ENCODE measurements around the gene BRD8. TPM values are rescaled to one million over a fixed set of nuclear protein-coding genes. Genes with fewer than 3 reads are reported as not detected.

The BRD8 gene
- total and polyA plus RNA-seq, 10 of the 15 experiments (the other 5 are each of a cell fraction or from before 2014, with no cell fraction given): 28.1 to 78.5 (median 44.5) TPM

DNA sequence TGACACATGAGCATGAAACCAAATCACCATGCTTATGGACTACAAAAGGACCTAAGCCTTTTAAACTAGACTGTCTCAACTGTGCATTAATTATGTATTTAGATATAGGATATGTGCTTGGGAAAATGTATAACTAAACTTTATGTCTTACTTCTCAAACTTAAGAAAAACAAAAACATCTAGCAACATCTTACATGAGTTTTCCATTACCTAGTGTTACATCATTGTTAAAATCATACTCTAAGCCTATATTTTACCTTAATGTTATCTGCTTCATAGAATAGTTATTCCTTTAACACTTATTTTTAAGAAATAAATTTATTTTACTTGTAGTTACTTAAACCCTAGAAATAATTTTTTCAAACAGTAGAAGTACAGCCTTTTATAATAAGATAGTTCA is 63.2 kb downstream of the BRD8 start:
- DNase-seq (ENCODE audit: low read depth, low spot score) (no peak), FAIRE-seq (no peak), ATAC-seq (no peak)
- POLR2A ChIA-PET: no interaction called here
- Histone ChIP-seq H3K4me3 (no peak overlapping the region), H3K79me2 (ENCODE audit: control insufficient read depth, insufficient read depth, low read length) (no peaks in the 10 kb centered on the region), H3K9me3 (replicated peaks; ENCODE audit: control insufficient read depth, insufficient read depth, low read length) (no peaks in the 10 kb centered on the region), H4K20me1 (ENCODE audit: control insufficient read depth, insufficient read depth) (no peaks in the 10 kb centered on the region), H3K4me1 (ENCODE audit: control insufficient read depth, insufficient read depth, low read length) (no peaks in the 10 kb centered on the region), H3K27ac (ENCODE audit: control insufficient read depth, insufficient read depth) (no peak overlapping the region), H3K4me2 (ENCODE audit: control insufficient read depth, insufficient read depth) (no peak overlapping the region), H2AFZ (ENCODE audit: control insufficient read depth, low read depth, low read length) (no peak overlapping the region), H3K36me3 (ENCODE audit: control insufficient read depth in 2 of 2, insufficient read depth in 2 of 2, low read length in 1 of 2) (no peaks in the 10 kb centered on the region), H3K9ac (ENCODE audit: control insufficient read depth, insufficient read depth, low read length) (no peak overlapping the region), H3K27me3 (replicated peaks in 1 of 2; ENCODE audit: control insufficient read depth in 2 of 2, insufficient read depth in 2 of 2, low read length in 1 of 2) (no peaks in the 10 kb centered on the region)
- SMC1A ChIA-PET (ENCODE audit: uncharacterized antibody, unreplicated experiment): no interaction called here
- no TSS peak for BruUV-seq (replicated peaks)
- in situ Hi-C loops (cut with MboI): no loop called here
- TF ChIP-seq JUNB (IDR thresholded peaks at IDR 0.05): no peak
- no peak for TF ChIP-seq BHLHE40 (IDR thresholded peaks at IDR 0.05; ENCODE audit: borderline replicate concordance in 1 of 2, low read depth in 2 of 2, low read length in 1 of 2)
- TF ChIP-seq RAD21 (IDR thresholded peaks at IDR 0.05; ENCODE audit: insufficient read depth, low read depth, low read length): no peak
- TF ChIP-seq WRNIP1 (IDR thresholded peaks at IDR 0.05; ENCODE audit: borderline replicate concordance, low read depth, low read length): no peak
- no peak for TF ChIP-seq SP1 (IDR thresholded peaks at IDR 0.05; ENCODE audit: low read depth, low read length)
- no peak for TF ChIP-seq SPI1 (IDR thresholded peaks at IDR 0.05; ENCODE audit: borderline replicate concordance, insufficient read depth, low read depth, low read length)
- no peak for TF ChIP-seq SUZ12 (IDR thresholded peaks at IDR 0.05; ENCODE audit: unreplicated experiment)
- TF ChIP-seq IRF5 (IDR thresholded peaks at IDR 0.05; ENCODE audit: borderline replicate concordance): no peak
- TF ChIP-seq RAD51 (IDR thresholded peaks at IDR 0.05): no peak
- TF ChIP-seq TBL1XR1 (IDR thresholded peaks at IDR 0.05; ENCODE audit: low read depth, low read length): no peak
- no peak for TF ChIP-seq KAT2A (conservative IDR thresholded peaks at IDR 0.05; ENCODE audit: control insufficient read depth, low read depth, low read length)
- TF ChIP-seq BRCA1 (IDR thresholded peaks at IDR 0.05; ENCODE audit: low read depth, low read length): no peak
- TF ChIP-seq ATF7 (IDR thresholded peaks at IDR 0.05; ENCODE audit: low read depth): no peak
- TF ChIP-seq MYB (IDR thresholded peaks at IDR 0.05; ENCODE audit: borderline replicate concordance, low read depth, low read length): no peak
- TF ChIP-seq ZBTB4 (CRISPR knock-in tag; IDR thresholded peaks at IDR 0.05): no peak
- TF ChIP-seq MYC (IDR thresholded peaks at IDR 0.05; ENCODE audit: insufficient read depth, insufficient read length, insufficient replicate concordance, low read length, severe bottlenecking): no peak
- no peak for TF ChIP-seq NR2F1 (conservative IDR thresholded peaks at IDR 0.05)
- CTCF ChIA-PET: interaction anchor here (2.0 kb wide), 1 partner anchor 13 kb away, joined by 4 read pairs; no protein-coding TSS in a partner anchor
- RAD21 ChIA-PET (ENCODE audit: unreplicated experiment): no interaction called here
- intact Hi-C loops (cut with micrococcal nuclease; ENCODE audit: unreplicated experiment): no loop called here
